Dedifferentiated amniotic fluid mesenchymal stem cell (primary cell): ENCODE results near the gene FRYL.
"Not testable (repeated sequence)": the region's sequence is repeated elsewhere in the genome, so short reads cannot be mapped to it uniquely, and the experiment has no call there.

Experiments
- DNase-seq: peaks from one replicate; pipeline ENCODE4 v3.0.0-alpha.2; 2016; ENCODE audit errors: extremely low spot score

Gene FRYL

DNA sequence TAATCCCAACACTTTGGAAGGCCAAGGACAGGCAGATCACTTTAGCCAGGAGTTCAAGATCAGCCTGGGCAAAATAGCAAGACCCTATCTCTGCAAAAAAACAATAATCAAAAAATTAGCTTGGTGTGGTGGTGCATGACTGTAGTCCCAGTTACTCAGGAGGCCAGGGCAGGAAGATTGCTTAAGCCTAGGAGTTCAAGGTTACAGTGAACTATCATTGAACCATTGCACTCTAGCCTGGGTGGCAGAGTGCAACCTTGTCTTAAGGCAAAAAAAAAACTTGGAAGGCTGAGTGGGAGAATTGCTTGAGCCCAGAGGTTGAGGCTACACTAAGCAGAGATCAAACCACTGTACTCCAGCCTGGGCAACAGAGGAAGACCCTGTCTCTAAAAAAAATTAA is 5.2 kb upstream of the FRYL start:
- DNase-seq: no peak

DNA sequence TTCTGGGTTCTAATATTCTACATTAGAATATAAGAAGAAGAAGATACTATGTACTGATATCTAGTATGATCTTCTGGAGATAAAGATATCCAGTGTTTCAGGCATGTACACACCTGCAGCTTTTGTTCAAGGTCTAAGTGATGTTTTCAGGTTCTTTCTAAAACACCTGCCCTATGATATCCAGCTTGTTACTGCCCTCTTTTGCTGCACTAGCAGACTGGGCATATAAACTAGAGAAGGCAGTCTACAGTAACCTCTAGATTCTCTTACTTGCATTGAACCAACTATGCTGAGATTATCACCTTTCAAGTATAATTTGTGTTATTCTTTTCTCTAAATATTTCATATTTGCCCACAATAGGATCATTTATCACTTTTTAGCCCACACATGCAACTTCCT is 1.9 kb upstream of the FRYL start:
- DNase-seq: no peak

DNA sequence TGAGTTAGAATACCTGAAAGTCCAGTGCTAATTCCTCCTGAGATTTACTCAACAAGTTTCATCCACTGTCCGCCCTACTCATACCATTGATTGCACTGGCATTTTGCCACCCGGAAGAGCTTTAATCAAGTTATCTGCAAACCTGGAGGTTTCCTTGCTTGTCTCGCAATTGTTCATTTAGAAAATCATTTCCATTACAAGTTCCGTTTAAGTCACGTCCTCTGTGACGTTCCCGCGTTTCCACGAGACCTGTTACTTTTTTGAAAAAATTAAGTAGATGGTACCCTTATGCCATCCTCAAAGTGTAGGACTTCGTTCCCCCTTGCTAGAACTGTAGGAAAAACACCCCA is 761 bp upstream of the FRYL start:
- peak; percentile 39 for DNase-seq

DNA sequence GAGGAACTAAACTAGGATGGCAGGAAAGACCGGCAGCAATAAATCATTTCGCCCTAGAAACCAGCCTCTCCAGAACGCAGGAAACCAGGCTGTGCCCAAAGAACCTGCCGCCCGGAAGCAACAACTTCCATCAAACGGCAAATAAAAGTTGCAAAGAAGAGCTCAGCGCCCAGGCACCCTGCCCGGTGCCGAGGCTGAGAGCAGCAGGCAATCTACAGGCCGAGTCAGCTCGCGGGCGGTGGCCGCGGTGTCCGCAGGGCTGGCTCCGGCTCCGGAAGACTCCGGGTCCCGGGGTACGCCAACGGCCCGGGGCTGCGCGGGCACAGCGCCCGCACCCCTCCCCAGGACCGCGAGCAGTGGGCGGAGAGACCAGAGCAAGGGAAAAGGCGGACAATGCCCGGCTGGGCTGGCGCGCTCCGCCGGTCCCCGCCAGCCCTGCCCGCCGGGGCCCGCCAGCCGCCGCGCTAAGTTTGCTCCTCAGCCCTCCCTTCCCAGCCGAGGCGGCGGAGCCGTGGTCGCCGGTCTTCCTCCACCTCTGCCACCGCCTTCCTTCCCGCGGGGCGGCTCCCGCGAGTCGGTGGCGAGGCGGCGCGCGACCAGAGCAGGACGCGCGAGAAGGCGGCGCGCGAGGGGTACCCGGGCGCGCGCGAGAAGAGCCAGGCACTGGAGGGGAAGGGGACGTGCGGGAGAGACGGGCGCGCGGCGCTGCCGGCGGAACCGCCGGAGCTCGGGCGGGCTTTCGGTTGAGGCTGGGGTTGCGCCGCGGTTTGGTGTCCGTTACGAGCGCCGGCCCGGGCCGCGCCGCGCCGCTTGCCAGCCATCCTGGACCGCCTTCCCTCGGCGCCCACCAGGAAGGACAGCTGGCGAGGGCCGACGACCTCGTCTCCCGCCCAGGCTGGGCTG is 733 bp downstream of the FRYL start:
- peak; percentile 42 for DNase-seq

DNA sequence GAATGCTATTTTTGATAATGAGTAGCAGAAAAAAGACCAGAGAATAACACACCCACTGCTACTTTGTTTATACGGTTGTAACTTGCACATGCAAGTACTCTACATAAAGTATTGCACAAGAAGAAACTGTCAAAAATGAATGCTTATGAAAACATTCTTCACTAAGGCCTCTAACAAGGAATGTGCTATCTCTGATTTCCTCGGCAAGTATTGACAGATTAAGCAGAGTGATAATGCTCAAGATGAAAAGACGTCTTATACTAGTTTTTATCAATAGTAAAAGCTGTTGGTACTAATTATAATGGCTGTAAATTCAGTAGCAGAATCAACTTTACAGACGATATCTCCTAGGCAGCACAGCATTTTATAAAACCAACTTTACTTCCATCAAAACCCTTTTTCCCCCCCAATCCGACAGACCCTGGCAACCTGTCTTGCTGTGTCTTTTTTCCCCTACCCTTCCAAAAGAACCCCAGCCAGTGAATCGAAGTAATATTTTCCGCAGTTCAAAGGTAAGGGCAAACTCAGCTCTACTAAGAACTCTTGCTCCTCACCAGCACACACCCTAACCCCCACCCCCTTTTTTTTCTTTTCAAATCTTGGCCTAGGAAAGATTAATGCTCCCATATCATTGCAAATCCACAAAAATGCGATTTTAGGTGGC is 1.5 kb downstream of the FRYL start:
- DNase-seq: peak; percentile 52

DNA sequence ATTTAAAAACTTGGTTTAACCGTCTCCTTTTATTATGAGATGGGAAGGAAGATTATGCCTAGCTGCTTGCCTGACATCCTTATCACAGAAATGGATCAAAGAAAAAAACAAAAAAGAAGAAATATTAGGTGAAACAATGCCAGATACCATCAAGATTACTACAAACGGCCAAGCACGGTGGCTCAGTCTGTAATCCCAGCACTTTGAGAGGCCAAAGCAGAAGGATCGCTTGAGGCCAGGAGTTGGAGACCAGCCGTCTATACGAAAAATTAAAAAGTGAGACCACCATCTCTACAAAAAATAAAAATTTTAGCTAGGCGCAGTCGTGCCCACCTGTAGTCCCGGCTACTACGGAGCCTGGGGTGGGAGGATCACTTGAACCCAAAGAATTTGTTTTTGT is 2.3 kb downstream of the FRYL start:
- no peak for DNase-seq

DNA sequence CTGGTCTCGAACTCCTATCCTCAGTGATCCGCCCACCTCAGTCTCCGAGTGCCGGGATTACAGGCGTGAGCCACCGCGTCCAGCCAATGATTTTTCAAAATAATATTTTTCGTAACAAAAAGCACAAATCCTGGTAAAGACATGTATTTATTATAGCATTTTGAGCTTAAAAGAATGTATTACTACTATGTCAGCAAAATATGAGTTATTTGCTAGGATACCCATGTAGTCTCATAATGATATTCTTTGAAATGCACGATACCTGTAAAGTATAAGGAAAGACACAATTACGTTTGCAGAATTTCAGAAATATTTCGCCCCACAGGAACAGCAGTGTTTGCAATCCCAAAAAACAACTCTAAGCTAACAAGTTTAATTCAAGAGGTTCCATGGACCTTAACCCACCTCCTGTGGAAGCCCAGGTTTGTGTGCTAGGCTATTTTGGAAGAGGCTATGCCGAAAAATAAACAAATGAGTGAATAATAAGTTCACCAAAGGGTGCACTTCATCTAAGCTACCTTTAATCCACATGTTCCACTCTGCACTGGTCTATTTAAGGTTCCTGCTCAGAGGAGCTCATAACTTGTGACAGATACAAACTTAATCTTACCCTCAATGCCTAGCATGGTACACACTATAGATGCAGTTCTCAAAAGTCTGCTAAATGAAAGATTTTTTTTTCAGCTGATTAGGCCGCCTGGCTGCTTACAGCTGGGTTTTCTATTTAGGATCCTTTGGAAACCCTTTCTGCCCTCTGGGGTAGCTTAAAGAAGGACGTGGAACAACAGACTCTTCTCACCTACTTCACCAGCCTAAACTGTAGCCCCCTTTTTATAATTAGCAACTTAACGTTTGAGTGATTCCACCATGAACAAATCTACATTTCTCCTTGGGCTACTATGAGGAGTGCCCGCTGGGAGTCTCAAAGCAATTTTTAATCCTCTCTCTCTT is 5.0 kb downstream of the FRYL start:
- DNase-seq: no peak

DNA sequence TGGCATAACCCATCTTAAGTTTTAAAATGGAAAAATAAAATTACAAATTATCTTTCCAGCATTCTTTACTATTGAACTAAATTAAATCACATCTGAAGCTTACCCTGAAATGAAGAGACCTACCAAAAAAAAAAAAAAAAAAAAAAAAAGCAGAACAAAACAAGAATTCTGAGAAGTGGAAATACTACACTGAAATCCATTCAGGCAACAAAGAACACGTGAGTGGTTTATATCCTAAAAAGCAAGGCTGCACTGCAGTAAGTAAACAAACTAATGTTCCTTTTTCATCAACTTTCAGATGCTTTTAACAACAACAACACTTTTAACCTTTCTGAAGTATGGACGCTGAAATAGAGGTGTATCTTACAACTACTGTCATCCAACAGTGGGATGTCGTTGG is 7.5 kb downstream of the FRYL start:
- DNase-seq: no peak

DNA sequence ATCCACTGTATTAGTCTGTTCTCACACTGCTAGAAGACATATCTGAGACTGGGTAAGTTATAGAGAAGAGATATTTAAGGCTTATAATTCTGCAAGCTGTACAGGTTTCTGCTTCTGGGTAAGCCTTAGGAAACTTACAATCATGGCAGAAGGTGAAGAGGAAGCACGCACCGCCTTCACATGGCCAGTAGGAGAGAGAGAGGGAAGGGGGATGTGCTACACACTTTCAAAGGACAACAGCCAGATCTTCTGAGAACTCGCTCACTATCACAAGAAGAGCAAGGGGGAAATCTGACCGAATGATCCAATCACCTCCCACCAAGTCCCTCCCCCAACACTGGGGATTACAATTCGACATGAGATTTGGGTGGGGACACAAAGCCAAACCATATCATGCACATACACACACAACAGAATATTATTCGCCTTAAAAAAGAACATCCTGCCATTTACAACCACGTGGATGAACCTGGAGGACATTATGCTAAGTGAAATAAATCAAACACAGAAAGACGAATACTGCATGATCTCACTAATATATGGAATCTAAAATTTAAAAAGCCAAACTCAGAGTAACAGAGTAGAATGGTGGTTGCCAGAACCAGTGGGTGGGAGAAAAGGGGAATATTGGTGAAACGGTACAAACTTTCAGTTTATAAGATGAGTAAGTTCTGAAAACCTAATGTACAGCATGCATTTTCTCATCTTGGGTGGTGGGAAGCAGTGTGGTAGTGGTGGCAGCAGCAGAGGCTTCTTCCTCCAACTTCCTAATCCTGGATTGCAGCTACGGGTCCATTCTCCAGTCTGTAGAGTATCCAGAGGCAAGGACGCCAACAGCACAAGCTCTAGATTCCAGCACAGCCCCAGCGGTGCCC is 12.8 kb downstream of the FRYL start:
- DNase-seq: no peak

DNA sequence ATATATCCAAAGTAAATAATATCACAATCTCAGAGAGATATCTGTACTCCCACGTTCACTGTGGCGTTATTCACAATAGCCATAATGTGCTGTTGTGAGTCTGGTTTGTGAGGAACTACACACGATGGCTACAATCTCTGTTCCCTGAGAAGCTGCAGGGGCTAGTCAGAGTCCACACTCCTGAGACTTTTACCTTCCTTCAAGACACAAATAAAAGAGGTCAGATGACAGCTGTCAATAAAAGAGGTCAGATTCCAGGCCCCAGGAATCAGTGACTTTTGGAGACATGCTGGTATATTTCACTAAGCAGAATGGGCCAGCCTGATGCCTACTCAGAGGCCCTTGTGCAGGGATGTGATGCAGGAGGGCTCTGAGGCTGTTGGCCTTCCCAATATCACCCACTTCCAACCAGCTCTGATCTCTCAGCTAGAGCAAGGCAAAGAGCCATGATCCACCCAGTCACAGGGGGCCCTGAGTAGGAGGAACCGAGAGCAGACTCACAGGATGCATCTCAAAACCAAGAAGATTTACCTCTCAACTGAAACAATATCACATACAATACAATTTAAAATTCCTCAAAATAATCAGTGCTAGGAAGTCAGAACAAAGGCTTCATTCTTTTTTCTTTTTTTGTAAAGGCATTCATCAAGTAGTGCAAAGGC is 13.8 kb downstream of the FRYL start:
- DNase-seq: no peak

DNA sequence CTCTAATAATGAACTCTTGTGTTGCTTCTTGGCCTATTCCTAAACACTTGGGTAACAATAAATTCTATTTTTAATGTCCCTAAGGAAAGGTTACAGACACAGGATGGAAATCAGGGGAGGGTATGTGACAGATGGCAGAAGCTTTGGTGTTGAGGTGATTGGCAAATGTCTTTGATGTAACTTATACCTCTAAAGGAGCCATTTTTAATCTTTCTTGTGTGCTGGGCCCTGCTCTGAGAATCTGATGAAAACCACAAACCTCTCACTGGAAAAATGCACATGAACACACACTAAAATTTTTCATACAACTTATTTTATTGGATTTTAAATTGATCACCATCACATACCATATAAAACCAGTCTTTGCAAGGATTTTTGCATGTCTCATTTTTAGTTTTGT is 17.7 kb downstream of the FRYL start:
- no peak for DNase-seq

DNA sequence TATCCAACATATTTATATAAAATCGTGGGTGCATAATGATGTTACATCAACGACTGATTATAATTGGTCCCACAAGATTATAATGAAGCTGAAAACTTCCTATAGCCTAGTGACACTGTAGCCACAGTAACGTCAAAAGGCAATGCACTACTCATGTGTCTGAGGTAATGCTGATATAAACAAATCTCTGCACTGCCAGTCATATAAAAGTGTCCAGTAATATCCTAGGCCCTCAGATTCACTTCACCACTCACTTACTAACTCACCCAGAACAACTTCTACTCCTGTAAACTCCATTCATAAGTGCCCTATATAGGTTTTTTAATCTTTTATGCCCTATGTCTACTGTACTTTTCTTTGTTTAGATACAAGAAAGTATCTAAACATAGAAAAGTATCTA is 18.8 kb downstream of the FRYL start:
- DNase-seq: no peak

DNA sequence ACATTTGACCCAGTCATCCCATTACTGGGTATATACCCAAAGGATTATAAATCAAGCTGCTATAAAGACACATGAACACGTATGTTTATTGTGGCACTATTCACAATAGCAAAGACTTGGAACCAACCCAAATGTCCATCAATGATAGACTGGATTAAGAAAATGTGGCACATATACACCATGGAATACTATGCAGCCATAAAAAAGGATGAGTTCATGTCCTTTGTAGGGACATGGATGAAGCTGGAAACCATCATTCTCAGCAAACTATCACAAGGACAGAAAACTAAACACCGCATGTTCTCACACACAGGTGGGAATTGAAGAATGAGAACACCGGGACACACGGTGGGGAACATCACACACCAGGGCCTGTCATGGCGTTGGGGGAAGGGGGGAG is 21.4 kb downstream of the FRYL start:
- DNase-seq: not testable (repeated sequence)

DNA sequence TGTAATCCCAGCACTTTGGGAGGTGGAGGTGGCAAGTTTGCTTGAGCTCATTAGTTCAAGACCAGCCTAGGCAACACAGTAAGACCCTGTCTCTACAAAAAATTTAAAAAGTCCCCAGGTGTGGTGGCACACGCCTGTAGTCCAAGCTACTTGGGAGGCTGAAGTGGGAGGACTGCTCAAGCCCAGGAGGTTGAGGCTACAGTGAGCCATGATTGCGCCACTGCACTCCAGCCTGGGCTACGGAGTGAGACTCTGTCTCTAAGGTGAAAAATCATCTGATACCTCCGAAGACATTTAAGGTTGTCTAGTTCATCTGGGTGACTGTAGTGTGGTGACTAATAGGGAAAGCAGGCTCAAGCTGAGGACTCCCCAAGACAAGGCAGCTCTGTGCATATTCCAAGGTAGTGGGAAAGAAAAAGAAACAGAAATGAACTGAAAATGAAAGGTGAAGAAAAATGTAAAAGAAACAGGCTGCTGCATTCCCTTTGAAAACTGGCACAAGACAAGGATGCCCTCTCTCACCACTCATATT is 23.3 kb downstream of the FRYL start:
- DNase-seq: no peak

DNA sequence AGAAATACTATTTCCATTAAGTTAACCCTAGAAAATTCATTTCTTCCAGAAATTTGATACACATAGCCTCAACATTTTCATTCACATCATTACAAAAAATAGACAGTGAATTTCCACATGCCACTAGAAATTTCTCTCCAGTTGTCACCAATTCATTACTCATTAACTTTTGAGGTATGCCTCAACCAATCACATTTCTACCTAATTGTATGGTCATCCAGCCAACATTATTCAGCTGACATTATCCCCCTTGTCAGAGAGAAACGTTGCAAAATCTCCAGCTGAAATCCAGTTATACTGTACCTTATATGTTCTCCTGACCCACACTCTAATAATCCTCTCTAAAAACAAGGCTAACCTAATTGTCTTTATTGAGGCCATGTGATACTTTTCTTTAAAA is 24.8 kb downstream of the FRYL start:
- DNase-seq: no peak

DNA sequence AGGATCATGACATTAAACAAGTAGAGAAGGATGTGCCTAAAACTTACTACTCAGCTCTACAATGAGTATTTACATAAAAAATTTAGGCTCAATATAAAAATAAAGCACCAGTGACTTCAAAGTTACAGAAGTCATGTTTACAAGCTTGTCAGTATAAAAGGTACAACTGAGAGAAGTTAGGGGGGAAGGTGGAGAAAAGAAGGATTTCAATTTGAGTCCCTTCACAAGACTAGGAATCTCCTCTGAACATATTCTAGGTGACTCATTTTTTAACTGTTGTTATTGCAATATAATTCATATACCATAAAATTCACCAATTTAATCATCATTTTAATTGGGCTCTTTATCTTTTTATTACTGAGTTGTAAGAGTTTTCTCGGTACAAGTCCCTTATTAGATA is 26.9 kb downstream of the FRYL start:
- no peak for DNase-seq

DNA sequence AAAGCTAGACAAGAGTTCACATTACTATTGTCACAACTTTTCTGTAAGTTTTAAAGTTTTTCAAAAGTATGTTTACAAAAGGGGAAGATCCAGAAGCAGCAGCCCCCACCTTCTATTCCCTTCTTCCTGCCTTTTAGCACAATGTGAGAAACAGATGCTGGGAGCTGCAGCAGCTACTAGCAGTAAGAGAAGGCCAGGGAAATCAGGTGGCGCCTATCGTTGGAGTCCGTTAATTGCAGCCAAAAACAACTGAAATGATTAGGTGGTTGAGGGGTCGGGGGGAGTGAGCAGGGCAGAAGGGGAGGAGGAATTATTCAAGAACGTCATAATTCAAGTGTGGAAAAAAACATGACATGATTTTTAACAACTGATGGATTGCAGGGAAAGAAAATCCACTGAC is 27.4 kb downstream of the FRYL start:
- DNase-seq: no peak

DNA sequence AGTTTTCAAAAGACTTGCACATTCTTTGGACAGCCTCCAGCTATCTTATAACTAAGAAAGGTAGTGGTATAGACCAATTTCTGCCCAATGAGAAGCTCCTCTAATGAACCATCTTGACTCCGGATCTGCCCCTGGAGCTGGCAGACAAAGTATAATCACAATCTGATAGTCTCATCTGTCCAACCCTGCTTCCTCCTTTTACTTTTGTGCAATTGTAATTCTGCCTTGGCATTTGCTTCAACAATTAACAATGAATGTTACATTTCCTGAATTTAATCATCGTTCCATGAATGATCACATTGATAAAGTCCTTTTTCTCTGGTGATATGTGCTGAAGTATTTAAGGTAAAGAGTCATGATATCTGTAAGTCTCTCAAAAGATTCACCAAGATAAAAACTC is 27.8 kb downstream of the FRYL start:
- no peak for DNase-seq

DNA sequence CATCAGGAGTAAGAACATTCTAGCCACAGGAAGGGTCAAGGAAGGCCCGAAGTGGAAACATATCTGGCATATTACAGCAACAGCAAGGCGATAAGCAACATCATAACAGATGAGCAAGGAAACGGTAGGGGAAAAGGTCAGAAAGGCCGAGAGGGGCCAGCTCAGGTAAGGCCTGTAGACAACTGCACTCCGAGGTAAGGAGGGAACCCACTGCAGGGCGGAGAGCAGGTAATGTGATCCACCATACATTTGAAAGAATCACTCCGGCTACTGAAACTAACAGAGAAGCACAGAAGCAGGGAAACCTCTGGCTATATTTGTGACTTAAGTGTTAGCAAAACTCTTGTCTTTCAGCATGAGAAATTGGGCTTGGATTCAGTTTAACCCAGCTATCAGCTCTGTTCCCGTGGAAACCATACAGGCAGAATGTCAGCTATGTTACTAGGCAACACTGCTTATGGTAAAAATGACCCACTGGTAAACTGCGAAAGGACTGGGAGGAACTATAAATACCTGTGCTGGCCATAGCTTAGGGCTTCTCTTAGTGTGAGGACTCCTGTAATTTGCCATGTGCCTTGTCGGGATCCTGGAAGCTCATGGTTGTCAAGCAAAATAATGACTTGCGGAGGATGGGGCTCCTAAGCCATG is 31.0 kb downstream of the FRYL start:
- no peak for DNase-seq
